Keratinocyte (primary cell): Measurements from ENCODE around the gene MMEL1. TPM values are rescaled to one million over a fixed set of nuclear protein-coding genes. Genes with fewer than 3 reads are reported as not detected.
A peak's percentile ranks its signal among the peaks of the same experiment; 100 is the strongest.

Experiments
- DNase-seq: peaks from one replicate; pipeline ENCODE4 v3.0.0-alpha.2; 2011; ENCODE audit warnings: low read depth, missing footprints, low spot score
- FAIRE-seq: peaks from 2 replicates; lab custom pipeline; 2011; peaks lifted over from hg19 to GRCh38; lab: Jason Lieb, UNC
- H2AFZ ChIP-seq: 2 replicates; pipeline ENCODE4 v1.6.0; 2012; ENCODE audit warnings: low read length, control low read depth, inconsistent platforms; ENCODE audit not compliant: control insufficient read depth
- H3K27ac ChIP-seq: 2 replicates; pipeline ENCODE4 v1.5.1; 2011; ENCODE audit warnings: low read length; ENCODE audit not compliant: control insufficient read depth, insufficient read depth
- H3K27me3 ChIP-seq: 3 replicates; pipeline ENCODE4 v1.6.0; 2011; ENCODE audit warnings: low read length; ENCODE audit not compliant: control insufficient read depth, insufficient read depth; ENCODE audit errors: extremely low read depth
- H3K36me3 ChIP-seq, 2 experiments: 2 replicates in 1 of 2; 3 replicates in 1 of 2; pipeline ENCODE4 v1.5.1; 2011; ENCODE audit warnings: low read length in 2 of 2, mild to moderate bottlenecking in 1 of 2; ENCODE audit not compliant: control insufficient read depth in 2 of 2, insufficient read depth in 2 of 2; ENCODE audit errors: extremely low read depth in 1 of 2
- H3K4me1 ChIP-seq: 3 replicates; pipeline ENCODE4 v1.5.1; 2011; ENCODE audit warnings: low read length; ENCODE audit not compliant: control insufficient read depth, insufficient read depth; ENCODE audit errors: extremely low read depth
- H3K4me2 ChIP-seq: 3 replicates; pipeline ENCODE4 v1.6.0; 2011; ENCODE audit warnings: low read depth, low read length; ENCODE audit not compliant: control insufficient read depth, insufficient read depth; ENCODE audit errors: extremely low read depth
- H3K4me3 ChIP-seq, 3 experiments: fragments of 200-600 bp in 1 of 3; sonication (generic) in 1 of 3; 2 replicates in 2 of 3; 3 replicates in 1 of 3; pipeline ENCODE4 v1.5.1; 2011 to 2016; ENCODE audit warnings: low read length in 3 of 3, mild to moderate bottlenecking in 3 of 3, control low read depth in 2 of 3, inconsistent platforms in 1 of 3, low read depth in 1 of 3, mixed read lengths in 1 of 3, mixed run types in 1 of 3, moderate library complexity in 1 of 3; ENCODE audit not compliant: control insufficient read depth in 2 of 3, insufficient read depth in 2 of 3; ENCODE audit errors: extremely low read depth in 1 of 3
- H3K79me2 ChIP-seq: 2 replicates; pipeline ENCODE4 v1.6.0; 2012; ENCODE audit warnings: low read length; ENCODE audit not compliant: control insufficient read depth, insufficient read depth
- H3K9ac ChIP-seq: 3 replicates; pipeline ENCODE4 v1.6.0; 2011; ENCODE audit warnings: low read length; ENCODE audit not compliant: control insufficient read depth, insufficient read depth; ENCODE audit errors: extremely low read depth
- H3K9me1 ChIP-seq: 3 replicates; pipeline ENCODE4 v1.6.0; 2011; ENCODE audit warnings: low read length; ENCODE audit not compliant: control insufficient read depth, insufficient read depth; ENCODE audit errors: extremely low read depth
- H3K9me3 ChIP-seq: 2 replicates; pipeline ENCODE4 v1.5.1; 2012; ENCODE audit warnings: low read depth, low read length; ENCODE audit not compliant: control insufficient read depth
- H4K20me1 ChIP-seq: 3 replicates; pipeline ENCODE4 v1.6.0; 2011; ENCODE audit warnings: low read length; ENCODE audit not compliant: control insufficient read depth, insufficient read depth; ENCODE audit errors: extremely low read depth
- EZH2 ChIP-seq: IDR thresholded peaks from one replicate; pipeline ENCODE4 v1.6.1; 2012; ENCODE audit warnings: inconsistent platforms, mild to moderate bottlenecking, low read length, moderate library complexity
- dilution Hi-C: fragments of 300-500 bp; cut with MboI; formaldehyde crosslinking; loops from one replicate; pipeline ENCODE4 v1.7.0; 2020; ENCODE audit warnings: low sequenced_read_pairs; ENCODE audit not compliant: extremely low pct_ligation_motif_present
- polyA plus RNA-seq, 5 experiments: library from polyadenylated mRNA; depleted of rRNA in 3 of 5; stranded (reverse) in 3 of 5; stranded (forward) in 1 of 5; unstranded in 1 of 5; fragments of >200 nt; gene quantifications; 1 replicate in 1 of 5; 2 replicates in 3 of 5; 3 replicates in 1 of 5; pipeline versions ENCODE4 v1.2.1 to v1.2.3, GENCODE V29; 2011 to 2012; ENCODE audit warnings: missing spikeins in 2 of 5, low read depth in 1 of 5, low replicate concordance in 1 of 5
- TF ChIP-seq, protein P1 (sequence below), 3 experiments: IDR thresholded peaks in 1 of 3; conservative IDR thresholded peaks in 1 of 3; optimal IDR thresholded peaks in 1 of 3; 2 replicates in 2 of 3; 3 replicates in 1 of 3; pipeline versions ENCODE3 to v1.5.1; 2011; ENCODE audit warnings: low read length in 3 of 3, mild to moderate bottlenecking in 3 of 3, moderate library complexity in 2 of 3, control low read depth in 1 of 3, inconsistent platforms in 1 of 3; ENCODE audit not compliant: insufficient read depth in 2 of 3; ENCODE audit errors: extremely low read depth in 1 of 3

MMEL1 gene
- polyA plus RNA-seq, 1 donor (not counting 4 experiments of a cell fraction or from before 2014, with no cell fraction given): not detected

GRCh38 chr1:2547210-2548067 is 85.4 kb downstream of the MMEL1 start:
- Histone ChIP-seq H3K4me1 (peaks cover 35% of the 10 kb centered on the region), H3K27me3 (no peaks in the 10 kb centered on the region)
- dilution Hi-C loops: no loop called here

DNA sequence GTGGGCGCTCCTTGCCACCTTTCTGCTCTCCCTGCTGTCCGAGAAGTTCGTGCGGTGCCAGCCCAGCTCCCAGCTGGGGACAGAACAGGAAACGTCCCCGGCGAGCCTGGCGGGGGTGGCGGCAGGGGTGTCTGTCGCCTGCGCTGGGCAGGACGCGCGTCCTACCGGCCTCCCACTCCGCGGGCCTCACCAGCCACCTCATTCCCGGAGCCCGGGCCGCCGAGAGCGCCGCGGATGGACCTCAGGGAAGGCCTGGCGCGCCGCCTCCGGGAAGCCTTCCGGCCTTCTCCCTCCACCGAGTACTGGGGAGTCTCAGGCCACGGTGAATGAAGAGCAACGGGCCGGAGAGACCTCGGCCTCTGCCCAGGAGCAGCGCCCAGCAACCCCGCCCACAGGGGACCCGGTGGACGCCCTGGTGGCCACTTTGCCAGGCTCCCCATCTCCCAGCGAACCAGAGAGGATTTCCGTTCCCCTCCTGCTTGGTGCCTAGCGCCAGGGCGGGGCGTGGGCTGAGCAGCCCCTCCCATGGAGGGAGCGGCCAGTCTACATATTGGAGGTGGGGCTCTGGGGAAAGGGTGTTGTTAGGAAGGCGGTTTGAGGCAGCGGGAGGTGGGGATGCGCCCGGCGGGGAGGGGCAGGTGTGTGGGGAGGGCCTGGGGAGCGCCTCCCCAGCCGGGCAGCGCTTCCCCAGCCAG is 86.2 kb downstream of the MMEL1 start:
- FAIRE-seq (no peak), DNase-seq (peak; percentile 68)
- H3K79me2 ChIP-seq: no peaks in the 10 kb centered on the region
- no peaks in the 10 kb centered on the region for H3K9me3 ChIP-seq
- no peaks in the 10 kb centered on the region for H3K9me1 ChIP-seq
- dilution Hi-C loops: no loop called here
- H3K27me3 ChIP-seq: no peaks in the 10 kb centered on the region
- no peak for TF ChIP-seq EZH2
- TF ChIP-seq, protein P1, sequence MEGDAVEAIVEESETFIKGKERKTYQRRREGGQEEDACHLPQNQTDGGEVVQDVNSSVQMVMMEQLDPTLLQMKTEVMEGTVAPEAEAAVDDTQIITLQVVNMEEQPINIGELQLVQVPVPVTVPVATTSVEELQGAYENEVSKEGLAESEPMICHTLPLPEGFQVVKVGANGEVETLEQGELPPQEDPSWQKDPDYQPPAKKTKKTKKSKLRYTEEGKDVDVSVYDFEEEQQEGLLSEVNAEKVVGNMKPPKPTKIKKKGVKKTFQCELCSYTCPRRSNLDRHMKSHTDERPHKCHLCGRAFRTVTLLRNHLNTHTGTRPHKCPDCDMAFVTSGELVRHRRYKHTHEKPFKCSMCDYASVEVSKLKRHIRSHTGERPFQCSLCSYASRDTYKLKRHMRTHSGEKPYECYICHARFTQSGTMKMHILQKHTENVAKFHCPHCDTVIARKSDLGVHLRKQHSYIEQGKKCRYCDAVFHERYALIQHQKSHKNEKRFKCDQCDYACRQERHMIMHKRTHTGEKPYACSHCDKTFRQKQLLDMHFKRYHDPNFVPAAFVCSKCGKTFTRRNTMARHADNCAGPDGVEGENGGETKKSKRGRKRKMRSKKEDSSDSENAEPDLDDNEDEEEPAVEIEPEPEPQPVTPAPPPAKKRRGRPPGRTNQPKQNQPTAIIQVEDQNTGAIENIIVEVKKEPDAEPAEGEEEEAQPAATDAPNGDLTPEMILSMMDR (optimal IDR thresholded peaks at IDR 0.05 in 1 of 3, IDR thresholded peaks at IDR 0.05 in 1 of 3, conservative IDR thresholded peaks at IDR 0.05 in 1 of 3; ENCODE audit: extremely low read depth in 1 of 3, insufficient read depth in 2 of 3, low read length in 3 of 3): no peak
- H2AFZ ChIP-seq: peak overlapping the region; percentile 49
- H3K4me2 ChIP-seq: peak overlapping the region; percentile 82
- no peaks in the 10 kb centered on the region for H3K36me3 ChIP-seq
- H3K9ac ChIP-seq: peak overlapping the region; percentile 61
- no peaks in the 10 kb centered on the region for H4K20me1 ChIP-seq
- H3K4me3 ChIP-seq: peak overlapping the region; percentile 54 to 68 (median 65)
- H3K27ac ChIP-seq: peak overlapping the region; percentile 47
- peaks cover 35% of the 10 kb centered on the region for H3K4me1 ChIP-seq

More at GRCh38 chr1:2547210-2548067, 85.4 kb downstream of the MMEL1 start:
- Histone ChIP-seq H3K9me1 (no peaks in the 10 kb centered on the region), H3K36me3 (no peaks in the 10 kb centered on the region), H3K9ac (peak overlapping the region; percentile 61), H2AFZ (peak overlapping the region; percentile 49), H4K20me1 (no peaks in the 10 kb centered on the region), H3K4me3 (peak overlapping the region; percentile 54 to 68 (median 65)), H3K27ac (peak overlapping the region; percentile 17), H3K9me3 (no peaks in the 10 kb centered on the region), H3K4me2 (peak overlapping the region; percentile 82), H3K79me2 (no peaks in the 10 kb centered on the region)
- DNase-seq (no peak), FAIRE-seq (no peak)
- TF ChIP-seq EZH2: no peak
- TF ChIP-seq, protein P1 (optimal IDR thresholded peaks at IDR 0.05 in 1 of 3, IDR thresholded peaks at IDR 0.05 in 1 of 3, conservative IDR thresholded peaks at IDR 0.05 in 1 of 3; ENCODE audit: extremely low read depth in 1 of 3, insufficient read depth in 2 of 3, low read length in 3 of 3): no peak
